B cell (primary cell): ENCODE results near the gene MAN2A2. TPM values are rescaled to one million over a fixed set of nuclear protein-coding genes. Genes with fewer than 3 reads are reported as not detected.
"Not testable (repeated sequence)": the region's sequence is repeated elsewhere in the genome, so short reads cannot be mapped to it uniquely, and the experiment has no call there.

Experiments
- ATAC-seq: fragments of 200-7000 bp; cut with Tn5 transposase; one replicate; pipeline ENCODE4 v1.10.0; 2021; ENCODE audit warnings: low read depth, mild to moderate bottlenecking, moderate number of reproducible peaks, moderate library complexity
- CTCF ChIA-PET: fragments of 350-600 bp; sonication (Branson Sonifier 250); formaldehyde crosslinking; loops from one replicate; lab custom pipeline; 2021; ENCODE audit warnings: antibody characterized with exemption, inconsistent platforms; lab: Charles Lee
- POLR2A ChIA-PET: fragments of 350-600 bp; sonication (Branson Sonifier 250); formaldehyde crosslinking; loops from one replicate; lab custom pipeline; 2021; ENCODE audit warnings: antibody characterized with exemption; lab: Charles Lee
- DNase-seq: peaks from one replicate; pipeline ENCODE4 v3.0.0; 2013
- H2AFZ ChIP-seq: 2 replicates; pipeline ENCODE4 v1.6.1; 2012; ENCODE audit warnings: mild to moderate bottlenecking, low read depth, low read length; ENCODE audit not compliant: insufficient read depth, poor library complexity, severe bottlenecking
- H3K27ac ChIP-seq, 2 donors: 1 replicate in 1 of 2; 2 replicates in 1 of 2; pipeline ENCODE4 v1.5.1; 2012 to 2013; ENCODE audit warnings: low read length in 2 of 2, mild to moderate bottlenecking in 2 of 2, moderate library complexity in 1 of 2
- H3K27me3 ChIP-seq, 4 experiments: fragments of 200-600 bp in 1 of 4; sonication (generic) in 1 of 4; replicated peaks in 1 of 4; 1 replicate in 2 of 4; 2 replicates in 2 of 4; pipeline versions ENCODE4 v1.6.1 to v1.7.0; 2013 to 2016; ENCODE audit warnings: low read length in 3 of 4, mild to moderate bottlenecking in 2 of 4, mixed read lengths in 1 of 4, moderate library complexity in 1 of 4; ENCODE audit not compliant: insufficient read depth in 4 of 4, control insufficient read depth in 3 of 4; ENCODE audit errors: control extremely low read depth in 1 of 4
- H3K36me3 ChIP-seq, 2 experiments: replicated peaks in 1 of 2; 1 replicate in 1 of 2; 2 replicates in 1 of 2; pipeline versions ENCODE4 v1.6.1 to v1.7.1; 2013; ENCODE audit warnings: low read length in 1 of 2; ENCODE audit not compliant: insufficient read depth in 2 of 2, control insufficient read depth in 1 of 2; ENCODE audit errors: control extremely low read depth in 1 of 2, extremely low read depth in 1 of 2
- H3K4me1 ChIP-seq, 2 donors: fragments of 200-600 bp in 1 of 2; sonication (generic) in 1 of 2; 1 replicate in 1 of 2; 2 replicates in 1 of 2; pipeline versions ENCODE4 v1.5.1 to v1.6.1; 2013 to 2017; ENCODE audit warnings: low read length in 2 of 2; ENCODE audit not compliant: control insufficient read depth in 2 of 2, insufficient read depth in 2 of 2
- H3K4me2 ChIP-seq: replicated peaks from 2 replicates; pipeline ENCODE3; 2012; ENCODE audit warnings: mild to moderate bottlenecking, low read depth, low read length; ENCODE audit not compliant: poor library complexity, severe bottlenecking
- H3K4me3 ChIP-seq, 5 experiments: fragments of 200-600 bp in 1 of 5; sonication (generic) in 1 of 5; 1 replicate in 3 of 5; 2 replicates in 2 of 5; pipeline versions ENCODE4 v1.5.1 to v1.7.0; 2011 to 2016; ENCODE audit warnings: low read length in 4 of 5, mild to moderate bottlenecking in 4 of 5, low read depth in 2 of 5, control low read depth in 1 of 5, moderate library complexity in 1 of 5; ENCODE audit not compliant: insufficient read depth in 1 of 5; ENCODE audit errors: control extremely low read depth in 1 of 5, extremely low read depth in 1 of 5
- H3K79me2 ChIP-seq: fragments of 200-600 bp; sonication (generic); one replicate; pipeline ENCODE4 v1.6.0; 2016; ENCODE audit warnings: low read length; ENCODE audit not compliant: control insufficient read depth, insufficient read depth
- H3K9ac ChIP-seq: fragments of 200-600 bp; sonication (generic); 2 replicates; pipeline ENCODE4 v1.6.1; 2017; ENCODE audit warnings: mild to moderate bottlenecking, low read length, moderate library complexity
- H3K9me3 ChIP-seq, 3 donors: one replicate each; pipeline versions ENCODE4 v1.6.1 to v1.7.1; 2013; ENCODE audit warnings: low read length in 2 of 3; ENCODE audit not compliant: control insufficient read depth in 2 of 3, insufficient read depth in 1 of 3; ENCODE audit errors: control extremely low read depth in 1 of 3
- H4K20me1 ChIP-seq: 2 replicates; pipeline ENCODE4 v1.6.0; 2012; ENCODE audit warnings: mild to moderate bottlenecking, low read length; ENCODE audit not compliant: insufficient read depth, control insufficient read depth, poor library complexity, severe bottlenecking
- H3K27ac Mint-ChIP-seq: one replicate; pipeline ENCODE4 v1.8.0; 2021; ENCODE audit warnings: mixed read lengths
- H3K27me3 Mint-ChIP-seq: one replicate; pipeline ENCODE4 v1.8.0; 2021; ENCODE audit warnings: mixed read lengths
- H3K4me1 Mint-ChIP-seq: one replicate; pipeline ENCODE4 v1.8.0; 2021; ENCODE audit warnings: mixed read lengths
- H3K4me3 Mint-ChIP-seq: one replicate; pipeline ENCODE4 v1.8.0; 2021; ENCODE audit warnings: mixed read lengths
- H3K9me3 Mint-ChIP-seq: one replicate; pipeline ENCODE4 v1.8.0; 2022; ENCODE audit warnings: mixed read lengths; ENCODE audit not compliant: insufficient read depth
- EZH2 ChIP-seq: IDR thresholded peaks from 2 replicates; pipeline ENCODE4 v1.6.1; 2012; ENCODE audit warnings: borderline replicate concordance, low read depth, mild to moderate bottlenecking, moderate library complexity, low read length; ENCODE audit not compliant: insufficient read depth, poor library complexity, severe bottlenecking
- whole genome bisulfite sequencing: methylation state at CpG from one replicate; pipeline ENCODE4 v1.1.5; 2013; ENCODE audit warnings: missing lambda C conversion rate; ENCODE audit not compliant: insufficient coverage; 5-methylcytosine and 5-hydroxymethylcytosine counted together
- intact Hi-C: fragments of 100-400 bp; cut with micrococcal nuclease; formaldehyde crosslinking; loops from one replicate; pipeline ENCODE4 v1.10.0; 2022
- polyA plus RNA-seq: library from polyadenylated mRNA; depleted of rRNA; stranded (reverse); fragments of >200 nt; gene quantifications from 2 replicates; pipeline ENCODE4 v1.2.3, GENCODE V29; 2012
- total RNA-seq, 2 donors: library from RNA; stranded (reverse); fragments of 120-200 nt in 1 of 2; gene quantifications; 1 replicate in 1 of 2; 2 replicates in 1 of 2; pipeline versions ENCODE4 v1.2.3 to v1.2.4, GENCODE V29; 2013 to 2022
- TF ChIP-seq, protein P1 (sequence below): fragments of 200-600 bp; IDR thresholded peaks from one replicate; pipeline ENCODE4 v1.8.0; 2022; ENCODE audit warnings: antibody characterized with exemption, mild to moderate bottlenecking

MAN2A2 gene
- total and polyA plus RNA-seq, 2 donors (not counting 1 experiment from before 2014, with no cell fraction given), result 180 to 234 TPM

DNA sequence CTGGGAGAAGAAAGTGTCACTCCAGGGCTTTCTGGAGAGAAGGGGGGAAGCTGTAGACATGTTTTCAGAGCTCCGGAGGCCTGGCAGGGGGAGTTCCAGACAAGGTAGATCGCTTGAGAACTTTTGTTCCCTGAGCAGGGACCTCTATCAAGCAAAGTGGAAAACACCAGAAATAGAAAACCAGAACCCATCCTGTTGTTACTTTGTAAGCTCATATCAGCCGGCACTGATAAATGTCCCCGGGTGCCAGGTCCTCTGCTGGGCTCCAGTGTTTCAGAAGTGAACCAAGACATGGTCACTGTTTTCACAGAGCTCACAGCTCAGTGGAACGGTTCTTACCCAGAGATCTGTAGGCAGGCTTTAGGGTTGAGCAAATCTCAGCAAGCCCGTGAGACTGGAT lies 15.7 kb downstream of the MAN2A2 start:
- CTCF ChIA-PET, result interaction anchor here (0.8 to 2.1 kb wide), 2 partner anchors 13 to 33 kb away, joined by 3 to 8 read pairs; partner anchors contain the start of gene HDDC3
- Mint-ChIP-seq H3K27ac (no peak overlapping the region), H3K4me3 (no peak overlapping the region), H3K27me3 (no peaks in the 10 kb centered on the region), H3K9me3 (no peaks in the 10 kb centered on the region), H3K4me1 (peaks cover 10% of the 10 kb centered on the region)
- Histone ChIP-seq H3K9me3 (no peaks in the 10 kb centered on the region), H3K4me3 (no peak overlapping the region), H3K4me1 (peaks cover 0 to 11% of the 10 kb centered on the region in 2 donors), H3K4me2 (no peak overlapping the region), H3K27me3 (no peaks in the 10 kb centered on the region), H3K79me2 (no peaks in the 10 kb centered on the region), H4K20me1 (no peaks in the 10 kb centered on the region), H3K36me3 (peaks cover 6 to 68% of the 10 kb centered on the region in 2 experiments), H3K9ac (no peak overlapping the region), H3K27ac (no peak overlapping the region), H2AFZ (no peak overlapping the region)
- TF ChIP-seq, protein P1, sequence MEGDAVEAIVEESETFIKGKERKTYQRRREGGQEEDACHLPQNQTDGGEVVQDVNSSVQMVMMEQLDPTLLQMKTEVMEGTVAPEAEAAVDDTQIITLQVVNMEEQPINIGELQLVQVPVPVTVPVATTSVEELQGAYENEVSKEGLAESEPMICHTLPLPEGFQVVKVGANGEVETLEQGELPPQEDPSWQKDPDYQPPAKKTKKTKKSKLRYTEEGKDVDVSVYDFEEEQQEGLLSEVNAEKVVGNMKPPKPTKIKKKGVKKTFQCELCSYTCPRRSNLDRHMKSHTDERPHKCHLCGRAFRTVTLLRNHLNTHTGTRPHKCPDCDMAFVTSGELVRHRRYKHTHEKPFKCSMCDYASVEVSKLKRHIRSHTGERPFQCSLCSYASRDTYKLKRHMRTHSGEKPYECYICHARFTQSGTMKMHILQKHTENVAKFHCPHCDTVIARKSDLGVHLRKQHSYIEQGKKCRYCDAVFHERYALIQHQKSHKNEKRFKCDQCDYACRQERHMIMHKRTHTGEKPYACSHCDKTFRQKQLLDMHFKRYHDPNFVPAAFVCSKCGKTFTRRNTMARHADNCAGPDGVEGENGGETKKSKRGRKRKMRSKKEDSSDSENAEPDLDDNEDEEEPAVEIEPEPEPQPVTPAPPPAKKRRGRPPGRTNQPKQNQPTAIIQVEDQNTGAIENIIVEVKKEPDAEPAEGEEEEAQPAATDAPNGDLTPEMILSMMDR, result no peak
- TF ChIP-seq EZH2, result no peak
- DNase-seq (no peak), ATAC-seq (no peak)
- 91% methylated on average over 6 of the region's 6 CpGs for WGBS
- POLR2A ChIA-PET, result no interaction called here
- intact Hi-C loops, result no loop called here

DNA sequence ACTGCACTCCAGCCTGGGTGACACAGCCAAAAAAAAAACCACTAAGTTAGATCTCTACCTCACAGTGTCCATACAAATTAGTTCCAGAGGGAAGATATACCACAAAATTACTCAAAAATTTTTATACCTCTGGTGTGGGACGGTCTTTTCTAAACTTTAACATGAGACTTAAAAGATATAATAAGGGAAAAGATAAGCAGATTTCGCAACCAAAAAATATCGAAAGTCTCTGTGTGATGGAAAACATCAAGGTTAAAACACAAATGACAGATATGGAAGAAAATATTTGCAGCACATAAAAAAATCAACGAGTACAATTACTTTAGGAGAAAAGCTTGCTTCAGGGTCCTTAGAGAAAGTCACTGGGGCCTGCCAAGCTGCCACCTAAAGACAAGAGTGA lies 18.8 kb downstream of the MAN2A2 start:
- ChIA-PET POLR2A (no interaction called here), CTCF (interaction anchor here (0.8 to 4.6 kb wide), 5 partner anchors 11 to 602 kb away, joined by 3 to 40 read pairs (median 4); partner anchors contain the start of genes HDDC3, MAN2A2 and UNC45A)
- H3K4me3 ChIP-seq, result no peak overlapping the region
- Mint-ChIP-seq H3K9me3 (no peaks in the 10 kb centered on the region), H3K27me3 (no peaks in the 10 kb centered on the region), H3K27ac (no peak overlapping the region), H3K4me3 (no peak overlapping the region), H3K4me1 (no peaks in the 10 kb centered on the region)
- H2AFZ ChIP-seq, result no peak overlapping the region
- H4K20me1 ChIP-seq, result no peaks in the 10 kb centered on the region
- no peaks in the 10 kb centered on the region for H3K79me2 ChIP-seq
- 100% methylated on average over 1 of the region's 4 CpGs for WGBS
- H3K36me3 ChIP-seq, result peaks cover 6 to 45% of the 10 kb centered on the region in 2 experiments
- no peak for ATAC-seq
- no peak for TF ChIP-seq EZH2
- TF ChIP-seq, protein P1, result no peak
- H3K9ac ChIP-seq, result no peak overlapping the region
- H3K27ac ChIP-seq, result no peak overlapping the region
- no peak overlapping the region for H3K4me2 ChIP-seq
- no peaks in the 10 kb centered on the region for H3K9me3 ChIP-seq
- no peaks in the 10 kb centered on the region for H3K4me1 ChIP-seq
- no peaks in the 10 kb centered on the region for H3K27me3 ChIP-seq
- intact Hi-C loops, result no loop called here
- no peak for DNase-seq

DNA sequence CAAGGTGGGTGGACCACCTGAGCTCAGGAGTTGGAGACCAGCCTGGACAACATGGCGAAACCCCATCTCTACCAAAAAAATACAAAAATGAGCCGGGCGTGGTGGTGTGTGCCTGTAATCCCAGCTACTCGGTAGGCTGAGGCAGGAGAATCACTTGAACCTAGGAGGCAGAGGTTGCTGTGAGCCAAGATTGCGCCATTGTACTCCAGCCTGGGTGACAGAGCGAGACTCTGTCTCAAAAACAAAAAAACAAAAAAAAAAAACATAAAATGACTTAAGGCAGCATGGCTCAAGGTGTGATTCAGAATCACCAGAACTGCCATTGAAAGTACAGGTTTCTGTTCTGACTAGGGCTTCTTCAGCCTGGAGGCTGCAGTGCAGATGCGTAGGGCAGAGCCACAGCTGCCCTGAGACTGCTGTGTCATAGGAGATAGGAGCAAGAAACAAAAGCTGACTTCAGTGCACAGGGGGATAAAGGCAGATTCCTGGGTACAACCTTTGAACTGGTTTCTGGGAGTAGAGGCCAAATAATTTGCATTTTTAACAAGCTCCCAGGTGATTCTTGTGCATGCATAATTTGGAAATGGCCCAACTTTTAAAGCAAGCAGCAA lies 19.7 kb downstream of the MAN2A2 start:
- H3K4me3 ChIP-seq, H3K27ac ChIP-seq, H3K9ac ChIP-seq, H3K27me3 ChIP-seq, H3K9me3 Mint-ChIP-seq, H4K20me1 ChIP-seq, H3K9me3 ChIP-seq, H3K79me2 ChIP-seq, H2AFZ ChIP-seq, ATAC-seq, intact Hi-C loops, H3K27me3 Mint-ChIP-seq, H3K4me2 ChIP-seq, DNase-seq, H3K4me3 Mint-ChIP-seq, H3K4me1 ChIP-seq, H3K4me1 Mint-ChIP-seq, H3K27ac Mint-ChIP-seq: not testable (repeated sequence)
- ChIA-PET CTCF (interaction anchor here (0.9 to 4.6 kb wide), 5 partner anchors 10 to 603 kb away, joined by 3 to 40 read pairs (median 4); partner anchors contain the start of genes HDDC3, MAN2A2 and UNC45A), POLR2A (interaction anchor here (1.6 kb wide), 1 partner anchor 9 kb away, joined by 5 read pairs; the partner anchor contains the start of gene HDDC3)
- WGBS, result 95% methylated on average over 7 of the region's 7 CpGs
- peaks cover 5 to 36% of the 10 kb centered on the region in 2 experiments for H3K36me3 ChIP-seq
